Nephron progenitor cell (in vitro differentiated cells): ENCODE measurements around the gene SEPTIN8.

ENCODE experiments used
- DNase-seq: peaks from one replicate; pipeline ENCODE4 v3.0.0; 2021
- H3K27ac Mint-ChIP-seq: 2 replicates; pipeline ENCODE4 v1.8.0; 2021; ENCODE audit warnings: mild to moderate bottlenecking, moderate library complexity, mixed read lengths
- H3K27me3 Mint-ChIP-seq: 2 replicates; pipeline ENCODE4 v1.8.0; 2021; ENCODE audit warnings: mild to moderate bottlenecking, low read depth, mixed read lengths; ENCODE audit not compliant: poor library complexity
- H3K36me3 Mint-ChIP-seq: 2 replicates; pipeline ENCODE4 v1.8.0; 2021; ENCODE audit warnings: low read depth, mixed read lengths
- H3K4me1 Mint-ChIP-seq: 2 replicates; pipeline ENCODE4 v1.8.0; 2021; ENCODE audit warnings: mixed read lengths
- H3K4me3 Mint-ChIP-seq: 2 replicates; pipeline ENCODE4 v1.8.0; 2021; ENCODE audit warnings: mild to moderate bottlenecking, moderate library complexity, mixed read lengths
- H3K9me3 Mint-ChIP-seq: 2 replicates; pipeline ENCODE4 v1.8.0; 2021; ENCODE audit warnings: mild to moderate bottlenecking, moderate library complexity, mixed read lengths
- TF ChIP-seq, protein P1 (sequence below): fragments of 200-600 bp; sonication (generic); IDR thresholded peaks from 2 replicates; pipeline ENCODE4 v1.5.0; 2021; ENCODE audit warnings: antibody characterized with exemption

The SEPTIN8 gene

DNA sequence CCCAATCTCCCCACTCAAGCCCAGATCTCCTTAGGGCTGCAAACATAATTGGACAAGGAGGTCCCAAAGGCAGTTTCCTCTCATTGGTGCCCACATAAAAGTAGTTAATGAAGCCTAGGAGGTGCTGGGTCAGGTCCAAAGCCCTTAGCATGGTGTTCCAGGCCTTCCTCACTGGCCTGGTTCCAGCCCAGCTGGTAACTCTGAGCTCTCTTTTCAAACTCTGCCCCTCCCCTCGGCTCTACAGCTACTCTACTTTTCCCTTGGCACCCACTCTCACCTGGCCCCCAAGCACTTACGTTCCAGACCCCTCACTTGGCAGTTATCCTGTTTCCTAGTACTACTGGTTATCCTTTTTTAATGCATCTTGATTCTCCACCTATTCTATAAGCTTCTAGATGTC lies 9.9 kb downstream of the SEPTIN8 start:
- no peak for DNase-seq
- H3K27me3 Mint-ChIP-seq: peaks cover 6% of the 10 kb centered on the region
- TF ChIP-seq, protein P1, sequence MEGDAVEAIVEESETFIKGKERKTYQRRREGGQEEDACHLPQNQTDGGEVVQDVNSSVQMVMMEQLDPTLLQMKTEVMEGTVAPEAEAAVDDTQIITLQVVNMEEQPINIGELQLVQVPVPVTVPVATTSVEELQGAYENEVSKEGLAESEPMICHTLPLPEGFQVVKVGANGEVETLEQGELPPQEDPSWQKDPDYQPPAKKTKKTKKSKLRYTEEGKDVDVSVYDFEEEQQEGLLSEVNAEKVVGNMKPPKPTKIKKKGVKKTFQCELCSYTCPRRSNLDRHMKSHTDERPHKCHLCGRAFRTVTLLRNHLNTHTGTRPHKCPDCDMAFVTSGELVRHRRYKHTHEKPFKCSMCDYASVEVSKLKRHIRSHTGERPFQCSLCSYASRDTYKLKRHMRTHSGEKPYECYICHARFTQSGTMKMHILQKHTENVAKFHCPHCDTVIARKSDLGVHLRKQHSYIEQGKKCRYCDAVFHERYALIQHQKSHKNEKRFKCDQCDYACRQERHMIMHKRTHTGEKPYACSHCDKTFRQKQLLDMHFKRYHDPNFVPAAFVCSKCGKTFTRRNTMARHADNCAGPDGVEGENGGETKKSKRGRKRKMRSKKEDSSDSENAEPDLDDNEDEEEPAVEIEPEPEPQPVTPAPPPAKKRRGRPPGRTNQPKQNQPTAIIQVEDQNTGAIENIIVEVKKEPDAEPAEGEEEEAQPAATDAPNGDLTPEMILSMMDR: no peak
- H3K9me3 Mint-ChIP-seq: no peaks in the 10 kb centered on the region
- no peak overlapping the region for H3K4me3 Mint-ChIP-seq
- H3K27ac Mint-ChIP-seq: peak overlapping the region; percentile 38
- H3K36me3 Mint-ChIP-seq: peaks cover 14% of the 10 kb centered on the region
- peaks cover 12% of the 10 kb centered on the region for H3K4me1 Mint-ChIP-seq

DNA sequence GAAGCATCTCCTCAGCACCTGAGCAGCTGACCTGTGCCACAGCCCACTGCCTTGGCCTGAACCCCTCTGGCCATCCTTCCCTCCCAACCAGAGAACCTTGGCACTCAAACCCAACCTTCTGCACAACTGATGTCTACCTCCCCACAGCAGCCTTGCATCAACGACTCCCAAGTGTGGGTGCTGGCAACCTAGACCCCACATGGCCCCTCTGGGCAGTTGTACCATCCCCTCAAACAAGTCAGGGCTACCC lies 10.3 kb downstream of the SEPTIN8 start:
- H3K27me3 Mint-ChIP-seq: peaks cover 6% of the 10 kb centered on the region
- no peak for DNase-seq
- no peak overlapping the region for H3K27ac Mint-ChIP-seq
- no peaks in the 10 kb centered on the region for H3K9me3 Mint-ChIP-seq
- H3K36me3 Mint-ChIP-seq: peaks cover 14% of the 10 kb centered on the region
- H3K4me1 Mint-ChIP-seq: peaks cover 8% of the 10 kb centered on the region
- no peak overlapping the region for H3K4me3 Mint-ChIP-seq
- TF ChIP-seq, protein P1: no peak

DNA sequence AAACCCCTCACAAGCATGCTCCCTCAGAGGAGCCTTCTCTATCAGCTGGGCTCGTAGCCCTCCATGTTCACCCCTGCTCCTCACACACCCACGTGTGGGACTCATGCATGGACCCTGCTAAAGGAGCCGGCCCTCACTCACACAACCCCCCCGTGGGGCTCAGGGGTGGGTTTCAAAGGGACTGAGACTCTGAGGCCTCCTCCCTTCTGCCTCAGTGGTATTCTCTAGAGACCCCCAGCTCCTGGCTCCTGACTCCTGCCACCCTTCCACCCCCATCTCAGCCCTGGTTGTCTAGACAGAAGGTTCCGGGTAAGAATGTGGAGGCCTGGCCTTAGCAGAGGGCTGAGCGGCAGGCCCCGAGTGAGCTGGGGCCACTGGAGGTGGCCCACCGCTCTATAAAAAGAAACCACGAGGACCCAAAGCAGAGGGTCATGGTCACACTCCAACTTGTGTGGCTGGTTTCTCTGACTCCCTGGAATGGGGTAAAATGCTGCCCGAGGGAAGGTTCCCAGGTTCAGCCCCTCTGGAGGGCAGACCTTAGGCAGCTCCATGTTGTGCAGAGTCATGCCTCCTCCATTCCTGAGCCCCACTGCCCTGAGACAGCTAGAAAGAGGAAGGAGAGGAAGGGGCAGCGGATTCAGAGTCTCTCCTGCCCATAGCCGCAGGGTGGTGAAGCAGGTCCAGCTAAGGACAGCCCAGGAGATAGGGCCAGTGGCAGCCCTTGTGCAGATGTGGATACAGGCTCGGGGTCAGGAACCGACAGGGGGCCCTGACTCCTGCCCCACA lies 10.8 kb downstream of the SEPTIN8 start:
- DNase-seq: no peak
- Mint-ChIP-seq H3K4me1 (peaks cover 4% of the 10 kb centered on the region), H3K4me3 (no peak overlapping the region), H3K9me3 (no peaks in the 10 kb centered on the region), H3K27me3 (peaks cover 6% of the 10 kb centered on the region), H3K36me3 (peaks cover 14% of the 10 kb centered on the region), H3K27ac (no peak overlapping the region)
- TF ChIP-seq, protein P1: no peak

DNA sequence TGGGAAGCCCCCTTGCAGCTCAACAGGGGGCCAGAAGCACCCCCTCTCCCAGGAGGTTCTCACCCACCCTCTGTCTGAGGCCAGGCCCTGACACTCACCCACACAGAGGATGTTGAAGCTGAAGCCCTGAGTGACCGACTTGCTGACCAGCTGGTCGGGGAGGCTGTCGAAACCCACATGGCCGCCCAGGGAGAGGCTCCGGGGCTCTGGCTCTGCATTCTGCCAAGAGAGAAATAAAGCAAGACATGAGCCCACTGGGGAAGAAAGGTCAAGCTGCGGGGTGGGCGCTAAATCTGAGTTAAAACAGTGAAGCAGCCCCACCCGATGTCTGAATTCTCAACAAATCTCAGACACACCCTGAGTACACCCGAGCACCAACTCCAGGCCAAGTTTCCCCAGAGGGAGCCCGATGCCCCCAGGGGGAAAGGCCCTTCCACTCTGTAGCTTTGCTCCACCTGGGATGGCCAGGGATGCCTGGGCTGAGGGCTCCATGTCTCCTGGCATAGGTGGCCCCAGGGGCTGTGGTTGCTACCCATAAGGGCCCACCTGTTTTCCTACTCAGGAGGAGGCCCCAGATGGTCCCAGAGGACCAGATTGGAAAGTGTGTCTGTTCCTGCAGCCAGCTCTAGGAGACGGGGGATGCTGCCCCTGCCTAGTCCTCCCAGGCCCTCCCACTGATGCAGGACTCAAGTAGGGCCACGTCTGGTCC lies 11.6 kb downstream of the SEPTIN8 start:
- no peak for DNase-seq
- H3K27ac Mint-ChIP-seq: no peak overlapping the region

DNA sequence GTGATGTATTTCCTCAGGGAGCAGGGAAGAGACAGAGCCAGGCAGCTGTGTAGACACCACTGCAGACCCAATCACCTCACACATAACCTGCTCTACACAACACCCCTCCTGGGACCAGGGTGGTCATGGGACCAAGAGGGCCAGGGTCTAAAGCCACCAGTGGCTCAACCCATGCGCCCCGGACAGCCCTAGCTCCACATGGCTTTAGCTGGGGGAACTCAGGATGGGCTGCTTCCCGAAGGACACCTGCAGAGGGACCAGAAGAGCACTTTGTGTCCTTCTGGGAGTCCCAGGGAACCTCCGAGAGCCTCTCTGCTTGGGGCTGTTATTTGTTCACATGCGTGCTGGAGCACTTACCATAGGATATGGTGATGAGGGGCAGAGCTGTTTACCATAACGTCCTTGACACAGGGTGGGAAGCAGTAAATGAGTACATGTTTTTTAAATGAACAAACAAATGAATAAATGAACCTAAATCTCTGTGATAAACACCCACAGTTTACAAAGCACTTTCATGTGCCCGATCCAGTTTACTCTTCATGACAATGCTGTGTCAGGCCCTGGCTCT lies 12.3 kb downstream of the SEPTIN8 start:
- Mint-ChIP-seq H3K4me3 (no peak overlapping the region), H3K27me3 (peaks cover 4% of the 10 kb centered on the region), H3K4me1 (no peaks in the 10 kb centered on the region), H3K36me3 (peaks cover 14% of the 10 kb centered on the region), H3K27ac (no peak overlapping the region), H3K9me3 (no peaks in the 10 kb centered on the region)
- DNase-seq: no peak
- TF ChIP-seq, protein P1: no peak

More for the DNA sequence above, 11.6 kb downstream of the SEPTIN8 start:
- H3K36me3 Mint-ChIP-seq: peaks cover 14% of the 10 kb centered on the region
- H3K9me3 Mint-ChIP-seq: no peaks in the 10 kb centered on the region
- TF ChIP-seq, protein P1: no peak
- H3K27me3 Mint-ChIP-seq: peaks cover 5% of the 10 kb centered on the region
- no peaks in the 10 kb centered on the region for H3K4me1 Mint-ChIP-seq
- H3K4me3 Mint-ChIP-seq: no peak overlapping the region
